HCT116 (cell line): Measurements from ENCODE around the gene E2F6. TPM values are rescaled to one million over a fixed set of nuclear protein-coding genes. Genes with fewer than 3 reads are reported as not detected.

Experiments used
- ATAC-seq: fragments of 200-7000 bp; cut with Tn5 transposase; 2 replicates; pipeline ENCODE4 v1.9.1; 2020; ENCODE audit warnings: mild to moderate bottlenecking, moderate library complexity
- BruUV-seq: library from RNA; stranded (reverse); fragments of 400-500 nt; replicated peaks from 2 replicates; lab custom pipeline; 2021; lab: Mats Ljungman, UMichigan
- CTCF ChIA-PET: fragments of 300-600 bp; sonication (Branson Sonifier 250); formaldehyde crosslinking; loops from one replicate; lab custom pipeline; 2021; ENCODE audit warnings: antibody characterized with exemption; lab: Charles Lee
- POLR2A ChIA-PET: fragments of 300-600, 350-600 bp; sonication (Branson Sonifier 250); formaldehyde crosslinking; loops from one replicate; lab custom pipeline; 2021; ENCODE audit warnings: antibody characterized with exemption; lab: Charles Lee
- RAD21 ChIA-PET, 2 experiments: fragments of 300-600 bp; sonication (Branson Sonifier 250); formaldehyde crosslinking; loops; one replicate each; lab custom pipeline; 2023; ENCODE audit warnings: low total read pairs in 2 of 2; ENCODE audit not compliant: uncharacterized antibody in 2 of 2, unreplicated experiment in 2 of 2, low non-redundant PET in 1 of 2; lab: Charles Lee
- DNase-seq: peaks from one replicate; pipeline ENCODE4 v3.0.0-alpha.2; 2010; ENCODE audit warnings: low read depth, low spot score
- H2AFZ ChIP-seq: fragments of 200-600 bp; shearing (Covaris generic), sonication (generic); 2 replicates; pipeline ENCODE4 v1.6.1; 2017; ENCODE audit warnings: low read depth, mixed run types, mixed read lengths, antibody characterized with exemption, low read length; ENCODE audit not compliant: poor library complexity, severe bottlenecking
- H3K27ac ChIP-seq: 2 replicates; pipeline ENCODE4 v1.5.1; 2012; ENCODE audit warnings: low read depth, low read length
- H3K27me3 ChIP-seq: fragments of 200-600 bp; sonication (generic); 2 replicates; pipeline ENCODE4 v1.6.1; 2016; ENCODE audit warnings: mixed run types, low read length, mixed read lengths; ENCODE audit not compliant: insufficient read depth
- H3K36me3 ChIP-seq, 2 experiments: fragments of 200-500 bp in 1 of 2; fragments of 200-600 bp in 1 of 2; sonication (Bioruptor generic) in 1 of 2; sonication (generic) in 1 of 2; 2 replicates each; pipeline versions ENCODE4 v1.5.1 to v1.6.1; 2014 to 2016; ENCODE audit warnings: low read length in 2 of 2, inconsistent platforms in 1 of 2, mixed read lengths in 1 of 2, mixed run types in 1 of 2; ENCODE audit not compliant: insufficient read depth in 2 of 2, control insufficient read depth in 1 of 2
- H3K4me1 ChIP-seq, 2 experiments: fragments of 200-600 bp in 1 of 2; sonication (generic) in 1 of 2; 2 replicates each; pipeline versions ENCODE4 v1.5.1 to v1.6.1; 2012 to 2017; ENCODE audit warnings: low read length in 2 of 2, inconsistent platforms in 1 of 2, mild to moderate bottlenecking in 1 of 2, mixed read lengths in 1 of 2, mixed run types in 1 of 2, moderate library complexity in 1 of 2; ENCODE audit not compliant: insufficient read depth in 2 of 2, control insufficient read depth in 1 of 2
- H3K4me2 ChIP-seq: fragments of 200-600 bp; sonication (generic); 2 replicates; pipeline ENCODE4 v1.6.1; 2017; ENCODE audit warnings: mixed run types, low read length, mixed read lengths
- H3K4me3 ChIP-seq, 2 experiments: fragments of 200-600 bp in 1 of 2; sonication (generic) in 1 of 2; replicated peaks in 1 of 2; 2 replicates each; pipeline ENCODE4 v1.5.1; 2011 to 2016; ENCODE audit warnings: low read length in 2 of 2, control low read depth in 1 of 2, low read depth in 1 of 2, mild to moderate bottlenecking in 1 of 2, mixed read lengths in 1 of 2, mixed run types in 1 of 2
- H3K79me2 ChIP-seq: fragments of 200-600 bp; sonication (generic); 2 replicates; pipeline ENCODE4 v1.6.1; 2017; ENCODE audit warnings: mild to moderate bottlenecking, mixed run types, low read length, moderate library complexity, mixed read lengths; ENCODE audit not compliant: insufficient read depth
- H3K9ac ChIP-seq: fragments of 200-600 bp; sonication (generic); 2 replicates; pipeline ENCODE4 v1.6.1; 2016; ENCODE audit warnings: low read length, mixed read lengths
- H3K9me2 ChIP-seq: fragments of 200-600 bp; sonication (generic), shearing (Covaris generic); 2 replicates; pipeline ENCODE4 v1.6.1; 2017; ENCODE audit warnings: mixed run types, mild to moderate bottlenecking, moderate library complexity; ENCODE audit not compliant: insufficient read depth
- H3K9me3 ChIP-seq, 2 experiments: fragments of 200-500 bp in 1 of 2; fragments of 200-600 bp in 1 of 2; sonication (Bioruptor generic) in 1 of 2; sonication (generic) in 1 of 2; 2 replicates each; pipeline ENCODE4 v1.6.1; 2014 to 2017; ENCODE audit warnings: low read length in 2 of 2, mixed read lengths in 2 of 2, inconsistent platforms in 1 of 2, low read depth in 1 of 2, mild to moderate bottlenecking in 1 of 2, mixed run types in 1 of 2, moderate library complexity in 1 of 2; ENCODE audit not compliant: control insufficient read depth in 1 of 2, insufficient read depth in 1 of 2
- H4K20me1 ChIP-seq: fragments of 200-600 bp; sonication (generic), shearing (Covaris generic); 2 replicates; pipeline ENCODE4 v1.6.1; 2017; ENCODE audit warnings: mixed run types, mild to moderate bottlenecking, moderate library complexity; ENCODE audit not compliant: insufficient read depth
- CEBPB ChIP-seq: IDR thresholded peaks from 2 replicates; pipeline ENCODE4 v1.6.1; 2012; ENCODE audit warnings: low read depth
- EGR1 ChIP-seq: IDR thresholded peaks from 2 replicates; pipeline ENCODE4 v1.6.1; 2012; ENCODE audit warnings: low read depth
- FOSL1 ChIP-seq: IDR thresholded peaks from 2 replicates; pipeline ENCODE4 v1.6.1; 2012; ENCODE audit warnings: low read depth
- JUND ChIP-seq: IDR thresholded peaks from 2 replicates; pipeline ENCODE4 v1.6.1; 2012
- POLR2A ChIP-seq: IDR thresholded peaks from 2 replicates; pipeline ENCODE4 v1.7.0; 2011; ENCODE audit warnings: borderline replicate concordance; ENCODE audit not compliant: insufficient read depth, insufficient read length; ENCODE audit errors: extremely low read depth
- POLR2AphosphoS5 ChIP-seq: IDR thresholded peaks from 2 replicates; pipeline ENCODE4 v1.6.1; 2011; ENCODE audit warnings: mild to moderate bottlenecking, low read depth, low read length, moderate library complexity
- RAD21 ChIP-seq: IDR thresholded peaks from 2 replicates; pipeline ENCODE4 v1.6.1; 2012; ENCODE audit warnings: low read depth, mild to moderate bottlenecking
- SIN3A ChIP-seq: IDR thresholded peaks from 2 replicates; pipeline ENCODE4 v1.6.1; 2012; ENCODE audit warnings: low read depth
- SRF ChIP-seq: IDR thresholded peaks from 2 replicates; pipeline ENCODE4 v1.6.1; 2012; ENCODE audit warnings: low read depth
- TCF7L2 ChIP-seq: IDR thresholded peaks from 2 replicates; pipeline ENCODE4 v1.7.0; 2011; ENCODE audit warnings: borderline replicate concordance, inconsistent platforms; ENCODE audit not compliant: insufficient read depth, insufficient read length; ENCODE audit errors: extremely low read depth
- YY1 ChIP-seq: IDR thresholded peaks from 2 replicates; pipeline ENCODE4 v1.6.1; 2011; ENCODE audit warnings: low read length, low read depth, moderate library complexity, mild to moderate bottlenecking; ENCODE audit not compliant: insufficient replicate concordance; ENCODE audit errors: extremely low read depth
- ZNF274 ChIP-seq: fragments of 200-500 bp; sonication (Bioruptor generic); IDR thresholded peaks from 2 replicates; pipeline ENCODE4 v1.6.1; 2014; ENCODE audit warnings: mild to moderate bottlenecking, low read depth, low read length, inconsistent platforms
- intact Hi-C: fragments of 100-400 bp; cut with micrococcal nuclease; formaldehyde crosslinking; loops from 2 replicates; pipeline ENCODE4 v1.10.0; 2022
- total RNA-seq: library from RNA; stranded (reverse); gene quantifications from one replicate; pipeline ENCODE4 v1.2.1, GENCODE V29; 2021; ENCODE audit not compliant: unreplicated experiment
- TF ChIP-seq, protein P1 (sequence below), 3 experiments: fragments of 200-600 bp in 1 of 3; sonication (generic) in 1 of 3; IDR thresholded peaks in 2 of 3; conservative IDR thresholded peaks in 1 of 3; 2 replicates each; pipeline ENCODE4 v1.5.1; 2012 to 2017; ENCODE audit warnings: low read depth in 2 of 3, low read length in 2 of 3, antibody characterized with exemption in 1 of 3, borderline replicate concordance in 1 of 3, control low read depth in 1 of 3, mild to moderate bottlenecking in 1 of 3, mixed read lengths in 1 of 3, mixed run types in 1 of 3, moderate library complexity in 1 of 3; ENCODE audit not compliant: insufficient read depth in 1 of 3
- TF ChIP-seq, protein P2 (sequence below): IDR thresholded peaks from 2 replicates; pipeline ENCODE4 v1.6.1; 2012
- TF ChIP-seq, protein P3 (sequence below): IDR thresholded peaks from 2 replicates; pipeline ENCODE4 v1.6.1; 2011; ENCODE audit warnings: mild to moderate bottlenecking, low read length, moderate library complexity; ENCODE audit not compliant: insufficient replicate concordance; ENCODE audit errors: extremely low read depth
- TF ChIP-seq, protein P4 (sequence below): IDR thresholded peaks from 2 replicates; pipeline ENCODE4 v1.6.1; 2012

Gene E2F6
- total RNA-seq, 1 experiment from 2014 or later = 22.8 TPM

DNA sequence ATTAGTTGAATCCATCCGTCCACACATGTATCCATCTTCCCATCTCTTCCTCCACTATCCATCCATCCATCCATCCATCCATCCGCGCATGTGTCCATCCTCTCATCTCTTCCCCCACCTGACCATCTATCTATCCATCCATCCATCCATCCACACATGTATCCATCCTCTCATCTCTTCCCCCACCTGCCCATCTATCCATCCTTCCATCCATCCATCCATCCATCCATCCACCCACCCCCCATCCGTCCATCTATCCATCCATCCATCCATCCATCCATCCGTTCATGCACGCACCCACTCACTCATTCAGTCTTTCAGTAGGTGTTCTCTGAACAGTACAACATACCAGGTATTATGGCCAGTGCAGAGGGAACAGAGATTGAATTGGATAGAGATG, 48.9 kb upstream of the E2F6 start:
- H3K9ac ChIP-seq = no peak overlapping the region
- POLR2A ChIA-PET = interaction anchor here (0.7 kb wide), 1 partner anchor 140 kb away, joined by 4 read pairs; no protein-coding TSS in a partner anchor
- H3K4me3 ChIP-seq = no peak overlapping the region
- no peak for ATAC-seq
- BruUV-seq = no TSS peak
- H2AFZ ChIP-seq = no peak overlapping the region
- H3K9me3 ChIP-seq = no peaks in the 10 kb centered on the region
- no peak overlapping the region for H3K4me2 ChIP-seq
- RAD21 ChIA-PET = no interaction called here
- intact Hi-C loops = no loop called here
- TF ChIP-seq SRF (no peak), CEBPB (no peak), SIN3A (no peak), YY1 (no peak), TCF7L2 (no peak), RAD21 (no peak), FOSL1 (no peak), EGR1 (no peak), POLR2A (no peak), JUND (no peak), ZNF274 (no peak), POLR2AphosphoS5 (no peak)
- TF ChIP-seq, protein P1, sequence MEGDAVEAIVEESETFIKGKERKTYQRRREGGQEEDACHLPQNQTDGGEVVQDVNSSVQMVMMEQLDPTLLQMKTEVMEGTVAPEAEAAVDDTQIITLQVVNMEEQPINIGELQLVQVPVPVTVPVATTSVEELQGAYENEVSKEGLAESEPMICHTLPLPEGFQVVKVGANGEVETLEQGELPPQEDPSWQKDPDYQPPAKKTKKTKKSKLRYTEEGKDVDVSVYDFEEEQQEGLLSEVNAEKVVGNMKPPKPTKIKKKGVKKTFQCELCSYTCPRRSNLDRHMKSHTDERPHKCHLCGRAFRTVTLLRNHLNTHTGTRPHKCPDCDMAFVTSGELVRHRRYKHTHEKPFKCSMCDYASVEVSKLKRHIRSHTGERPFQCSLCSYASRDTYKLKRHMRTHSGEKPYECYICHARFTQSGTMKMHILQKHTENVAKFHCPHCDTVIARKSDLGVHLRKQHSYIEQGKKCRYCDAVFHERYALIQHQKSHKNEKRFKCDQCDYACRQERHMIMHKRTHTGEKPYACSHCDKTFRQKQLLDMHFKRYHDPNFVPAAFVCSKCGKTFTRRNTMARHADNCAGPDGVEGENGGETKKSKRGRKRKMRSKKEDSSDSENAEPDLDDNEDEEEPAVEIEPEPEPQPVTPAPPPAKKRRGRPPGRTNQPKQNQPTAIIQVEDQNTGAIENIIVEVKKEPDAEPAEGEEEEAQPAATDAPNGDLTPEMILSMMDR (IDR thresholded peaks at IDR 0.05 in 2 of 3, conservative IDR thresholded peaks at IDR 0.05 in 1 of 3; ENCODE audit: borderline replicate concordance in 1 of 3, insufficient read depth in 1 of 3, low read depth in 2 of 3, low read length in 2 of 3) = no peak
- TF ChIP-seq, protein P2, sequence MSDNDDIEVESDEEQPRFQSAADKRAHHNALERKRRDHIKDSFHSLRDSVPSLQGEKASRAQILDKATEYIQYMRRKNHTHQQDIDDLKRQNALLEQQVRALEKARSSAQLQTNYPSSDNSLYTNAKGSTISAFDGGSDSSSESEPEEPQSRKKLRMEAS = no peak
- TF ChIP-seq, protein P3, sequence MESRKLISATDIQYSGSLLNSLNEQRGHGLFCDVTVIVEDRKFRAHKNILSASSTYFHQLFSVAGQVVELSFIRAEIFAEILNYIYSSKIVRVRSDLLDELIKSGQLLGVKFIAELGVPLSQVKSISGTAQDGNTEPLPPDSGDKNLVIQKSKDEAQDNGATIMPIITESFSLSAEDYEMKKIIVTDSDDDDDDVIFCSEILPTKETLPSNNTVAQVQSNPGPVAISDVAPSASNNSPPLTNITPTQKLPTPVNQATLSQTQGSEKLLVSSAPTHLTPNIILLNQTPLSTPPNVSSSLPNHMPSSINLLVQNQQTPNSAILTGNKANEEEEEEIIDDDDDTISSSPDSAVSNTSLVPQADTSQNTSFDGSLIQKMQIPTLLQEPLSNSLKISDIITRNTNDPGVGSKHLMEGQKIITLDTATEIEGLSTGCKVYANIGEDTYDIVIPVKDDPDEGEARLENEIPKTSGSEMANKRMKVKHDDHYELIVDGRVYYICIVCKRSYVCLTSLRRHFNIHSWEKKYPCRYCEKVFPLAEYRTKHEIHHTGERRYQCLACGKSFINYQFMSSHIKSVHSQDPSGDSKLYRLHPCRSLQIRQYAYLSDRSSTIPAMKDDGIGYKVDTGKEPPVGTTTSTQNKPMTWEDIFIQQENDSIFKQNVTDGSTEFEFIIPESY = no peak
- TF ChIP-seq, protein P4, sequence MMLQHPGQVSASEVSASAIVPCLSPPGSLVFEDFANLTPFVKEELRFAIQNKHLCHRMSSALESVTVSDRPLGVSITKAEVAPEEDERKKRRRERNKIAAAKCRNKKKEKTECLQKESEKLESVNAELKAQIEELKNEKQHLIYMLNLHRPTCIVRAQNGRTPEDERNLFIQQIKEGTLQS = no peak
- H3K4me1 ChIP-seq = no peaks in the 10 kb centered on the region
- no peaks in the 10 kb centered on the region for H3K79me2 ChIP-seq
- H3K27ac ChIP-seq = no peak overlapping the region
- H4K20me1 ChIP-seq = no peaks in the 10 kb centered on the region
- CTCF ChIA-PET = no interaction called here
- no peaks in the 10 kb centered on the region for H3K27me3 ChIP-seq
- H3K9me2 ChIP-seq = no peaks in the 10 kb centered on the region
- no peaks in the 10 kb centered on the region for H3K36me3 ChIP-seq
- no peak for DNase-seq
